Astrocyte of the hippocampus (primary cell): Measurements from ENCODE around the gene SLX9.
A peak's percentile ranks its signal among the peaks of the same experiment; 100 is the strongest.

ENCODE experiments used
- DNase-seq: peaks from one replicate; pipeline ENCODE4 v3.0.0; 2011; ENCODE audit warnings: low read depth, low spot score

Gene SLX9

GRCh38 chr21:45001134-45002095 is 61.6 kb downstream of the SLX9 start:
- peak; percentile 92 for DNase-seq

- no peak for DNase-seq
Measured at GRCh38 chr21:45002381-45003204, 62.8 kb downstream of the SLX9 start.

- DNase-seq = no peak
Measured at GRCh38 chr21:45003331-45004058, 63.7 kb downstream of the SLX9 start.

- DNase-seq = no peak
Measured at GRCh38 chr21:45004059-45004422, 64.2 kb downstream of the SLX9 start.

- DNase-seq = no peak
Measured at GRCh38 chr21:45004481-45005247, 64.8 kb downstream of the SLX9 start.

- no peak for DNase-seq
Measured at GRCh38 chr21:45006536-45007095, 66.8 kb downstream of the SLX9 start.

- DNase-seq = no peak
Measured at GRCh38 chr21:45009616-45010015, 69.8 kb downstream of the SLX9 start.

GRCh38 chr21:45010096-45010495 is 70.3 kb downstream of the SLX9 start:
- no peak for DNase-seq

- no peak for DNase-seq
Measured at GRCh38 chr21:45010860-45011259, 71.0 kb downstream of the SLX9 start.

- no peak for DNase-seq
Measured at GRCh38 chr21:45011426-45011825, 71.6 kb downstream of the SLX9 start.

- peak; percentile 97 for DNase-seq
Measured at GRCh38 chr21:45011911-45012661, 72.3 kb downstream of the SLX9 start.

GRCh38 chr21:45012662-45013259 is 72.9 kb downstream of the SLX9 start:
- DNase-seq = no peak

GRCh38 chr21:45013260-45013841 is 73.5 kb downstream of the SLX9 start:
- DNase-seq = no peak

- no peak for DNase-seq
Measured at GRCh38 chr21:45014747-45015468, 75.1 kb downstream of the SLX9 start.

- DNase-seq = no peak
Measured at GRCh38 chr21:45015469-45015860, 75.6 kb downstream of the SLX9 start.

GRCh38 chr21:45016031-45016405 is 76.2 kb downstream of the SLX9 start:
- DNase-seq = no peak

GRCh38 chr21:45016406-45017038 is 76.7 kb downstream of the SLX9 start:
- no peak for DNase-seq
